OCI-LY1 (cell line): ENCODE data around the gene S100A12.
"Not testable (repeated sequence)": the region's sequence is repeated elsewhere in the genome, so short reads cannot be mapped to it uniquely, and the experiment has no call there.

Experiments
- H2AFZ ChIP-seq: fragments of 200-600 bp; sonication (generic), shearing (Covaris generic); 2 replicates; pipeline ENCODE4 v1.6.0; 2014; ENCODE audit warnings: antibody characterized with exemption, mild to moderate bottlenecking, low read length
- H3F3A ChIP-seq: fragments of 200-600 bp; sonication (generic), shearing (Covaris generic); 2 replicates; pipeline ENCODE4 v1.6.0; 2014; ENCODE audit warnings: mild to moderate bottlenecking, antibody characterized with exemption, low read length, moderate library complexity; ENCODE audit not compliant: insufficient read depth
- H3K27ac ChIP-seq: fragments of 200-600 bp; sonication (generic); 2 replicates; pipeline ENCODE4 v1.5.1; 2014; ENCODE audit warnings: low read length, mixed run types, mild to moderate bottlenecking, low read depth; ENCODE audit not compliant: poor library complexity, severe bottlenecking
- H3K27me3 ChIP-seq: fragments of 200-600 bp; sonication (generic); 2 replicates; pipeline ENCODE4 v1.6.0; 2014; ENCODE audit warnings: antibody characterized with exemption, mild to moderate bottlenecking, low read length, moderate library complexity; ENCODE audit not compliant: insufficient read depth
- H3K36me3 ChIP-seq: fragments of 200-600 bp; sonication (generic); 2 replicates; pipeline ENCODE4 v1.6.1; 2014; ENCODE audit warnings: mild to moderate bottlenecking, antibody characterized with exemption, low read length, moderate library complexity, mixed read lengths; ENCODE audit not compliant: insufficient read depth
- H3K4me1 ChIP-seq: fragments of 200-600 bp; sonication (generic); 2 replicates; pipeline ENCODE4 v1.5.1; 2014; ENCODE audit warnings: mild to moderate bottlenecking, low read length, moderate library complexity; ENCODE audit not compliant: insufficient read depth, severe bottlenecking
- H3K4me2 ChIP-seq: fragments of 200-600 bp; sonication (generic), shearing (Covaris generic); 2 replicates; pipeline ENCODE4 v1.6.1; 2014; ENCODE audit warnings: low read length
- H3K4me3 ChIP-seq: fragments of 200-600 bp; sonication (generic); 2 replicates; pipeline ENCODE4 v1.5.1; 2014; ENCODE audit warnings: low read length, low read depth, mild to moderate bottlenecking, mixed read lengths; ENCODE audit not compliant: poor library complexity, severe bottlenecking
- H3K79me2 ChIP-seq: fragments of 200-600 bp; shearing (Covaris generic); 2 replicates; pipeline ENCODE4 v1.6.1; 2016; ENCODE audit warnings: mixed run types, low read length, mixed read lengths; ENCODE audit not compliant: insufficient read depth
- H3K9ac ChIP-seq: fragments of 200-600 bp; sonication (generic), shearing (Covaris generic); 2 replicates; pipeline ENCODE4 v1.6.1; 2014; ENCODE audit warnings: mild to moderate bottlenecking, low read length, mixed read lengths
- H3K9me2 ChIP-seq: fragments of 200-600 bp; sonication (generic), shearing (Covaris generic); 2 replicates; pipeline ENCODE4 v1.6.1; 2014; ENCODE audit warnings: low read depth, mild to moderate bottlenecking, low read length, mixed read lengths
- H3K9me3 ChIP-seq: fragments of 200-600 bp; shearing (Covaris generic); 2 replicates; pipeline ENCODE4 v1.6.1; 2014; ENCODE audit warnings: low read length, mixed read lengths
- H4K20me1 ChIP-seq: fragments of 200-600 bp; sonication (generic), shearing (Covaris generic); 2 replicates; pipeline ENCODE4 v1.6.0; 2016; ENCODE audit warnings: mild to moderate bottlenecking, low read length; ENCODE audit not compliant: insufficient read depth
- CTCF ChIP-seq: fragments of 200-600 bp; sonication (generic), shearing (Covaris generic); IDR thresholded peaks from 2 replicates; pipeline ENCODE4 v1.5.1; 2017; ENCODE audit warnings: mild to moderate bottlenecking, antibody characterized with exemption, low read length, moderate library complexity, mixed read lengths
- EZH2 ChIP-seq: fragments of 200-600 bp; sonication (generic), shearing (Covaris generic); IDR thresholded peaks from 2 replicates; pipeline ENCODE4 v1.8.0; 2017; ENCODE audit warnings: borderline replicate concordance, mixed run types, mild to moderate bottlenecking, antibody characterized with exemption, low read length, moderate library complexity, mixed read lengths

The S100A12 gene

DNA sequence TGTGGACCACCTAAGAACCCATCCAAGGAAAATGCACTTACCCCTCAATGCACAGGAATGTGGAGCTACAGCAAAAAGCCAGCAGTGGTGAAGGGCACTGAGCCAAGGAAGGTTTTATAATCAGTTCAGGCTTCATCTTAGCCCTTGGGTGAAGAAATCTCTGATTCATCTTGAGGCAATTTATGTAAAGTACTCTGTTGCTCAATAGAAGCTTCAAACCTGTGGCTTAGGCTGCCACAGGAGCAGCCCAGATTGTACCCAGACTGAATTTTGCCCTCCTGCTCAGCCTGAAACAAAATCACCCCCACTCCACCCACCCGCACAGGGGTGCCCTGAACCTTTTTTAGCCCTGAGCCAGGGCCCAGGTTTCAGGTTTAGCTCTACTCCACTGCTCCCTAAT is at the start of gene S100A12:
TSS of gene S100A12 (minus strand) at position 111 of the 400 bp plus-strand sequence. CDS start 1,029 bp downstream, outside the sequence.
- Histone ChIP-seq H3K27me3 (no peaks in the 10 kb centered on the region), H3K27ac (no peak within 1 kb of the TSS), H2AFZ (no peak within 1 kb of the TSS), H3K9ac (no peak within 1 kb of the TSS), H3K4me3 (no peak within 1 kb of the TSS), H3K4me1 (no peaks in the 10 kb centered on the region), H3F3A (no peaks in the 10 kb centered on the region), H3K79me2 (no peaks in the 10 kb centered on the region), H3K4me2 (no peak within 1 kb of the TSS), H3K9me2 (no peaks in the 10 kb centered on the region), H4K20me1 (no peaks in the 10 kb centered on the region), H3K9me3 (no peaks in the 10 kb centered on the region), H3K36me3 (no peaks in the 10 kb centered on the region)
- TF ChIP-seq EZH2 (no peak), CTCF (no peak)

- Histone ChIP-seq H3K4me2 (no peak overlapping the region), H4K20me1 (no peaks in the 10 kb centered on the region), H3K4me1 (no peaks in the 10 kb centered on the region), H3F3A (no peaks in the 10 kb centered on the region), H3K27me3 (no peaks in the 10 kb centered on the region), H3K9me2 (no peaks in the 10 kb centered on the region), H3K27ac (no peak overlapping the region), H2AFZ (no peak overlapping the region), H3K4me3 (no peak overlapping the region), H3K36me3 (no peaks in the 10 kb centered on the region), H3K79me2 (no peaks in the 10 kb centered on the region), H3K9me3 (no peaks in the 10 kb centered on the region), H3K9ac (no peak overlapping the region)
- TF ChIP-seq CTCF (no peak), EZH2 (no peak)
Measured at GRCh38 chr1:153422450-153423068, 47.1 kb upstream of the S100A12 start.

GRCh38 chr1:153420306-153420705 is 44.9 kb upstream of the S100A12 start:
- Histone ChIP-seq H3K4me2 (no peak overlapping the region), H3F3A (no peaks in the 10 kb centered on the region), H3K9me2 (no peaks in the 10 kb centered on the region), H3K79me2 (no peaks in the 10 kb centered on the region), H2AFZ (no peak overlapping the region), H3K4me1 (no peaks in the 10 kb centered on the region), H3K27ac (no peak overlapping the region), H3K9me3 (no peaks in the 10 kb centered on the region), H3K4me3 (no peak overlapping the region), H3K27me3 (no peaks in the 10 kb centered on the region), H3K9ac (no peak overlapping the region), H4K20me1 (no peaks in the 10 kb centered on the region), H3K36me3 (no peaks in the 10 kb centered on the region)
- TF ChIP-seq CTCF, result no peak
- no peak for TF ChIP-seq EZH2

DNA sequence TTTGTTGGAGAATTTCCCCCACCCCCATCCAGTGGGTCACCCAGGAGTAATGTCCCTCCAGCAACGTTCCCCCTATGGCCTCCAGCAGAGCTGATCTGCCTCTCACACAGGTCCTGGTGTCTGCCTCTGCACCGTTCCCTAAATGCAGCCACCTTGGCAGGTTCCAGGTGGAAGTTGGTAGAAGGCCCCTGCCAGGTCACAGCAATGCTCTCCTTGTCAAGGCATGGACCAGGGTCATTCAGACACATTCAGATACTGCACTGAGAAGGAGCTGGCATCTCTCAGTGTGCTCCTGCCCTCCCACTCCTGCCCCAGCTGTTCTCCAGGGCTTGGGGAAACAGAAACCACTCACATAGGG is 44.0 kb upstream of the S100A12 start:
- not testable (repeated sequence) for H3F3A ChIP-seq, H3K9me3 ChIP-seq, H3K36me3 ChIP-seq, H3K4me1 ChIP-seq, H3K4me2 ChIP-seq, H3K4me3 ChIP-seq, H3K9me2 ChIP-seq, H3K79me2 ChIP-seq, H4K20me1 ChIP-seq, H3K27me3 ChIP-seq, H2AFZ ChIP-seq, H3K27ac ChIP-seq, H3K9ac ChIP-seq

DNA sequence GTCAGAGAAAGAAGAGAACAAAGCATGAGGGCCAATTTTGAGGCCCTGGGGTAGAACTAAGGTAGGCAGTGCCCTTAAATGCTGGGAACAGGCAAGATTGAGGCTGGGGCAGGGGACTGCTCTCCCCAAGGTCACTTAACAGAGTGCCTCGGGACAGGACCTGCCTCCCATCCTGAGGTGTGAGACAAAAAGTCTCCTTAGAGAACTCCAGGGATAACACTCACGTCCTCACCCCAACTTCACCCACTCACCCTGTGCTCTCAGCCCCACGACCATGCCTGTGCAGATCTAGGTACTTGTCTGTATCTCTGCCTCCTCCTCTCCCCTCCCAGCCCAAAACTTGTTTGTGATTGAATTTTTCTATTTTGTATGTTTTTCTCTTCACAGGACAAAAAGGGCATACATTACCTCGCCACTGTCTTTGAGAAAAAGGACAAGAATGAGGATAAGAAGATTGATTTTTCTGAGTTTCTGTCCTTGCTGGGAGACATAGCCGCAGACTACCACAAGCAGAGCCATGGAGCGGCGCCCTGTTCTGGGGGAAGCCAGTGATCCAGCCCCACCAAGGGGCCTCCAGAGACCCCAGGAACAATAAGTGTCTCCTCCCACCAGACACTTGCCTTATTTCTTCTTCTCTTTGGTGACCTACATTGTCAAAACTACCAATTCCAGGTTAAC is 43.5 kb upstream of the S100A12 start:
- H4K20me1 ChIP-seq, H3F3A ChIP-seq, H2AFZ ChIP-seq, H3K9me3 ChIP-seq, H3K27ac ChIP-seq, H3K36me3 ChIP-seq, H3K27me3 ChIP-seq, H3K4me1 ChIP-seq, H3K9me2 ChIP-seq, H3K4me3 ChIP-seq, H3K4me2 ChIP-seq, H3K79me2 ChIP-seq, H3K9ac ChIP-seq: not testable (repeated sequence)
